ENCODE results near the gene SRSF1. TPM values are rescaled to one million over a fixed set of nuclear protein-coding genes. Genes with fewer than 3 reads are reported as not detected.

The SRSF1 gene
- total and polyA plus RNA-seq, 4 donors, result 52.3 to 201 (median 114) TPM

DNA sequence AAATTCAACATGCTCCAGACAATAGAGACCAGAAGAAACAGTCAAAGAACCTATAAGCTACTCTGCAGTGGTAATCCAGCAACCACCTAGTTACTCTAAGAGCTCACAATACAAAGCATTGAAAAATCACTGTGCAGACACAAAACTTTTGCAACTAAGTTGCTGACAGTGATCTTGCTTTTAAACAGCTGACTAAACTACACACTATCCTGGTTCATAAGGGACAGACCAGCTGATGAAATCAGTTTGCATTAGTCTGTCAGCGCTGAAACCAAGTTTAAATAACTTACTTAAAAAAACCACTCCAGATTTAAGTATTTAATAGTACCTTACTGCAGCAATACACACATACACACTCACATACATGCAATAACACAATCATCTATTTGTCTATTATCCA is 23.6 kb downstream of the SRSF1 start (continued):
- TF ChIP-seq JUND (IDR thresholded peaks at IDR 0.05) (no peak), SP1 (IDR thresholded peaks at IDR 0.05) (no peak), YY1 (IDR thresholded peaks at IDR 0.05) (no peak), RXRA (IDR thresholded peaks at IDR 0.05) (no peak), TAF1 (conservative IDR thresholded peaks at IDR 0.05) (no peak), EGR1 (IDR thresholded peaks at IDR 0.05; ENCODE audit: low read depth in 2 of 2) (no peak), RAD21 (IDR thresholded peaks at IDR 0.05) (no peak)

DNA sequence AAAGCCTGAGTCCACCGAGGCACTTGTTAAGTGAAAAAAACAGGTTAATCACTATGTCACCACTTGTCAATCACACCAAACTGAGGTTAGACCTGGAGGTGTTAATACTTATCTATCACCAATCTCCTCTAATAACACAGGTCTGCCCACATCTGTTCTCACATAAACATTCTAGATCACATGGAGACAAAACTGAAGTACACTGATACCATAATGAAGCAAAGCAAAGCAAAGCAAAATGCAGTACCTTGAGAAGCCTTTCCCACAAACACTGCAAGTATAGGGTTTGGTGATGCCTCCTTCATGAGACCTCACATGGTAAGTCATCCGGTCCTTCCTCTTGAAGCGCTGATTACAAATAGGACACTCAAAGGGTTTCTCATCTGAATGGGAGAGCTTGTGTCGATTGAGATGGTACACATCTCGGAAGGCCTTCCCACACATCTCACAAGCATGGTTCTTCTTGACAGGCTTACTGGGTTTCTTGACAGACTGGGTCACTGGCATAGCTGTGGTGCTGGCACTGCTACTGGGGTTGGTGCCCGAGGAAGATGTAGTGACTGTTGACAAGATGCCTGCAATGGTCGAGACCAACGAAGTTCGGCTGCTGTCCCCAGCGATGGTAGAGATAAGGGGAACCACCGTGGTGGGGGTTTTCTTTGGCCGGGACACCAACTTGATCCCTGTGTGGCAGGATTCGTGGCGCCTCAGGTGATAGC is 24.4 kb downstream of the SRSF1 start:
- TF ChIP-seq MAX (IDR thresholded peaks at IDR 0.05), result no peak
- TF ChIP-seq TAF1 (conservative IDR thresholded peaks at IDR 0.05), result no peak
- TF ChIP-seq GABPA (IDR thresholded peaks at IDR 0.05 in 1 of 2, conservative IDR thresholded peaks at IDR 0.05 in 1 of 2), result no peak
- TF ChIP-seq SP1 (IDR thresholded peaks at IDR 0.05), result no peak
- no peak for TF ChIP-seq YY1 (IDR thresholded peaks at IDR 0.05)
- TF ChIP-seq NR2F2 (IDR thresholded peaks at IDR 0.05), result no peak
- TF ChIP-seq, protein P1, sequence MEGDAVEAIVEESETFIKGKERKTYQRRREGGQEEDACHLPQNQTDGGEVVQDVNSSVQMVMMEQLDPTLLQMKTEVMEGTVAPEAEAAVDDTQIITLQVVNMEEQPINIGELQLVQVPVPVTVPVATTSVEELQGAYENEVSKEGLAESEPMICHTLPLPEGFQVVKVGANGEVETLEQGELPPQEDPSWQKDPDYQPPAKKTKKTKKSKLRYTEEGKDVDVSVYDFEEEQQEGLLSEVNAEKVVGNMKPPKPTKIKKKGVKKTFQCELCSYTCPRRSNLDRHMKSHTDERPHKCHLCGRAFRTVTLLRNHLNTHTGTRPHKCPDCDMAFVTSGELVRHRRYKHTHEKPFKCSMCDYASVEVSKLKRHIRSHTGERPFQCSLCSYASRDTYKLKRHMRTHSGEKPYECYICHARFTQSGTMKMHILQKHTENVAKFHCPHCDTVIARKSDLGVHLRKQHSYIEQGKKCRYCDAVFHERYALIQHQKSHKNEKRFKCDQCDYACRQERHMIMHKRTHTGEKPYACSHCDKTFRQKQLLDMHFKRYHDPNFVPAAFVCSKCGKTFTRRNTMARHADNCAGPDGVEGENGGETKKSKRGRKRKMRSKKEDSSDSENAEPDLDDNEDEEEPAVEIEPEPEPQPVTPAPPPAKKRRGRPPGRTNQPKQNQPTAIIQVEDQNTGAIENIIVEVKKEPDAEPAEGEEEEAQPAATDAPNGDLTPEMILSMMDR (IDR thresholded peaks at IDR 0.05; ENCODE audit: low read depth, low read length, missing input control), result no peak
- TF ChIP-seq ZBTB33 (IDR thresholded peaks at IDR 0.05), result no peak
- TF ChIP-seq HNF4G (IDR thresholded peaks at IDR 0.05), result no peak
- no peak for TF ChIP-seq RXRA (IDR thresholded peaks at IDR 0.05)
- H3K9ac ChIP-seq (ENCODE audit: low read depth in 1 of 2, low read length in 2 of 2), result no peak overlapping the region
- no peaks in the 10 kb centered on the region for H3K27me3 ChIP-seq (ENCODE audit: control insufficient read depth in 4 of 4, insufficient read depth in 4 of 4, low read length in 3 of 4)
- H3K27ac ChIP-seq (ENCODE audit: low read depth in 1 of 2, low read length in 2 of 2), result no peak overlapping the region
- no peak for DNase-seq (ENCODE audit: low spot score)
- peaks cover 4 to 35% (median 22%) of the 10 kb centered on the region in 4 donors for H3K36me3 ChIP-seq (ENCODE audit: control insufficient read depth in 4 of 4, insufficient read depth in 3 of 4, low read depth in 1 of 4, low read length in 3 of 4)
- 89% methylated on average over 14 of the region's 14 CpGs for WGBS
- H3K9me3 ChIP-seq (ENCODE audit: control insufficient read depth in 4 of 4, low read length in 3 of 4), result no peaks in the 10 kb centered on the region
- H3K4me3 ChIP-seq (ENCODE audit: low read depth in 1 of 3, low read length in 3 of 3), result no peak overlapping the region
- H3K4me1 ChIP-seq (ENCODE audit: control insufficient read depth in 4 of 4, insufficient read depth in 4 of 4, low read length in 3 of 4), result peaks cover 2 to 28% (median 22%) of the 10 kb centered on the region in 4 donors

DNA sequence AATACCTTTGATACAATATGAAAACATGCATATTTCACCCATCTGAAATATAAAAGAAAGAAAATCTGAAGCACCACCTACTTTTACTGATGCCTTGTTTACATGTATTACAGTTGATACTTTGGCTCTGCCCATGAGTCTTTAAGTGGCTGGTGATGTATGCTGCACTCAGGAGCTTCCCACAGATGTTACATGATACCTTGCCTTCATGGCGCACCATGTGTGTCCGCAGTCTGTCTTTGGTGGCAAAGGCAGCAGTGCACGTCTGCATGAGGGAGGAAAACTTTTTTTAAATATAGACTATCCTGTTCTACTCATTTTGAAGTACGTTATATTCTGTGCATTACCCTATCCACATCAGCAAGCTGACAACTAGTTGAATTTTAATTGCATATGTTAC is 26.5 kb downstream of the SRSF1 start:
- no peak overlapping the region for H3K4me3 ChIP-seq (ENCODE audit: low read depth in 1 of 3, low read length in 3 of 3)
- H3K27me3 ChIP-seq (ENCODE audit: control insufficient read depth in 4 of 4, insufficient read depth in 4 of 4, low read length in 3 of 4), result no peaks in the 10 kb centered on the region
- 96% methylated on average over 4 of the region's 4 CpGs for WGBS
- no peak overlapping the region for H3K9ac ChIP-seq (ENCODE audit: low read depth in 1 of 2, low read length in 2 of 2)
- H3K9me3 ChIP-seq (ENCODE audit: control insufficient read depth in 4 of 4, low read length in 3 of 4), result no peaks in the 10 kb centered on the region
- no peak for DNase-seq (ENCODE audit: low spot score)
- H3K27ac ChIP-seq (ENCODE audit: low read depth in 1 of 2, low read length in 2 of 2), result no peak overlapping the region
- peaks cover 7 to 47% (median 32%) of the 10 kb centered on the region in 4 donors for H3K36me3 ChIP-seq (ENCODE audit: control insufficient read depth in 4 of 4, insufficient read depth in 3 of 4, low read depth in 1 of 4, low read length in 3 of 4)
- peaks cover 6 to 20% (median 15%) of the 10 kb centered on the region in 4 donors for H3K4me1 ChIP-seq (ENCODE audit: control insufficient read depth in 4 of 4, insufficient read depth in 4 of 4, low read length in 3 of 4)
- no peak for TF ChIP-seq ZBTB33 (IDR thresholded peaks at IDR 0.05)
- no peak for TF ChIP-seq REST (IDR thresholded peaks at IDR 0.05)
- TF ChIP-seq JUND (IDR thresholded peaks at IDR 0.05), result no peak
- no peak for TF ChIP-seq HNF4A (conservative IDR thresholded peaks at IDR 0.05)
- no peak for TF ChIP-seq HNF4G (IDR thresholded peaks at IDR 0.05)
- no peak for TF ChIP-seq MAX (IDR thresholded peaks at IDR 0.05)
- TF ChIP-seq ATF3 (IDR thresholded peaks at IDR 0.05), result no peak
- TF ChIP-seq, protein P1 (IDR thresholded peaks at IDR 0.05; ENCODE audit: low read depth, low read length, missing input control), result no peak

Data from liver (tissue), 9 donors.